CD4-positive, alpha-beta T cell treated with Interleukin-4 for 4 hours (primary cell): ENCODE data around the gene FBN1.

Experiments
- DNase-seq: peaks from one replicate; pipeline ENCODE4 v3.0.0-alpha.2; 2020

FBN1 gene

DNA sequence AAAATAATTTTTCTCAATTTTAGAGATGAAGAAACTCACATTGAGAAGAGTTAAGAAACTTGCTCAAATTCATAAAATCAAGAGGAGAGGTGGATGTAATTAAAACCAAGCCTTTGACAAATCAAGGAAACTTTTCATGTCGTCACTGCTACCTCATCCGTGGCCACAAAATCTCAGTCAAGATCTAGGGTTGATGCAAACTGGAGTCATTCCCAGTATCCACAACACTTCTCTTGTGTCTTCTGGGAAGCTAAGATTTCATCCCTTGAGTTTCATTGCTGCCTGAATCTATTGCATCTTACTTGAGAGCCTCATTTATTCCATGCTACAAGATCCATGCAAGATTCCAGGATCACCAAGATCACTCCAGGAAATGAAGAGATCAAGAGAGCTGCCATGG lies 5.4 kb upstream of the FBN1 start:
- DNase-seq = no peak

DNA sequence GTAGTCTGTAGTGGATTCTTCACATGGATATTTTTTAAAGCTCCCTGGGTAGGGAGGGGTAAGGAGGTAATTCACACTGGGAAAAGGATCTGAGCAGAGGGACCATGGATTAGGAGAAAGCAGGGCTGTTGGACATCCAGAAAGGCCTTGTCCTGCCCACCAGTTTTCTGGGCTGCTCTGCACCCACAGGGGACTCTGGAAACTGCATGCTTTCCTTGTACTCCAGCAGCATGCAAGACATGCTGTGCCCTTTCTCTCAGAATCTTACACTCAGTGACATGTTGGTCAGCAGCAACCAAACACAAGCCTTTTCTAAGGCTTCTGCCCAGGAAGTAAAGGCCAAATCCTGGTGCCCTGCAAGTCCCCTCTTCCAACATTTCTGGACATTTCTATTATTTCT lies 2.5 kb upstream of the FBN1 start:
- no peak for DNase-seq

DNA sequence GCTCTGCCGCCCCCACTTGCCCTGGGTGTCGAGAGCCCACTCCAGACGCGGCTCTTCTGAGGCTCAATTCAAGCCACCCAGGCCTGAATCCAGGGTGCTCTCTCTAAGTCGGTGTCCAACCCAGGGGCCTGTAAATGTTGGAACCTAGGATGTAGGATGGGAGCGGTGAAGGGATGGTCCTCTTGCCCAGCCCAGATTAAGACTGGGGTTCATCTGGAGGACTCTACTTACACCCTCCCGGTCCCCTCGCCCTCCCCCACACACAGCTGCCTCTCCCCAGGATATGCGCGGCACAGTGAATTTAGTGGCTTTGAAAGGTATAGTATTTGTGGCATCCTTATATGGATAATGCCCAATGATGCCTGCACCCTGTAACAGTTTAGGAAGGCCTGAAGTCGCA lies 822 bp upstream of the FBN1 start:
- no peak for DNase-seq

- no peak for DNase-seq
Observed at GRCh38 chr15:48644827-48645557, 517 bp downstream of the FBN1 start.

DNA sequence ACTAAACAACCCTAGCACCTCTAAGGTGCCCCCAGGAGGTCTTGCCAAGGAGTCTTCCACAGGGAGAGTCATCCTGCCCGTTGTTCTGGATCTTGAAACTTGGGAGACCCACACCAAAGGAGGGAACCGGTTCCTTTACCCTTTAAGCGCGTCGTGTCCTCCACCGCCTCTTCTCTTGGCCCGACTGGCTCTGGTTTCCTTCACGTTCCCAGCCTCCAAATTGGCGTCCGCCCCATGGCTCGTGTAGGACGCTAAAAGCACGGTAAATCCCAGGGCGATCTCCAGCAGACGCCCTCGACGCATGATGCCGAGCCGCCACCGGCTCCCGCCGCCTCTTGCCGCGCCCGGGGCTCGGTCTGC lies 1.1 kb downstream of the FBN1 start:
- DNase-seq = no peak

- no peak for DNase-seq
Observed at GRCh38 chr15:48643776-48644466, 1.6 kb downstream of the FBN1 start.

GRCh38 chr15:48643206-48643605 lies 2.3 kb downstream of the FBN1 start:
- no peak for DNase-seq

GRCh38 chr15:48642795-48643194 lies 2.7 kb downstream of the FBN1 start:
- DNase-seq = no peak

DNA sequence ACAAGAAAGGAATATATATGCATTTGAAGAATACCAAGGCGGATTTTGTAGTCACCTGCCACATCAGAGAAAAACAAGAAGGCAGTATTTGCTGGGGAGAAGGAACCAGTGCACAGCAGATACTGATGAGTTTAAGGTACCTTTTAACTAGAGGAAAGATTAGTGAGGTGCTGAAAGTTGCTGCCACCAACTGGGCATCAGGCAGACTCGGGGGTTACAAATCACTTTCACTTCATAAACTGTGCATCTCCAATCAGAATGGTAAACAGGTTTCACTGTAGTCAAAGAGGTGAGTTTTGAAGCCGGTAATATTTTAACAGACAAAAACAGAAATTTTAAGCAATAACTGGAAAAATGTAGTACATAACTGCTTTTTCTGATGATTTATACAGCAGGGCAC lies 4.1 kb downstream of the FBN1 start:
- no peak for DNase-seq

DNA sequence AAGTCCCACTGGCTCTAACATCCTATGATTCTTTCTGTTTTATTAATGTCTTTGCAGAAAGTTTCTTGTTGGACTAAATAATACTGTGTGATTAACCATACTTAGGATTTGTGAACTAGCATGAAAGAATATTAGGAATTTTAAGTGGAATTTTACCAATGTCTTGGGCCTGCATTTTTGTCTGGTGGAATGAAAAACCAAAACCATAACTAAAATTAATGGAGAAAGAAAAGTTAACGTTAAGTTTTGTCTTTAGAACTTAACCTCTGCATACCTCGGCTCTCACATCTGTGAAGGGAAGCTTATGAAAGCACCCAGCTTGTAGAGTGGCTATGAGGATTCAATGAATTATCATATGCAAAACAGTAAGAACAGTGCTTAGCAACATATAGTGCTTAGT lies 6.5 kb downstream of the FBN1 start:
- no peak for DNase-seq

DNA sequence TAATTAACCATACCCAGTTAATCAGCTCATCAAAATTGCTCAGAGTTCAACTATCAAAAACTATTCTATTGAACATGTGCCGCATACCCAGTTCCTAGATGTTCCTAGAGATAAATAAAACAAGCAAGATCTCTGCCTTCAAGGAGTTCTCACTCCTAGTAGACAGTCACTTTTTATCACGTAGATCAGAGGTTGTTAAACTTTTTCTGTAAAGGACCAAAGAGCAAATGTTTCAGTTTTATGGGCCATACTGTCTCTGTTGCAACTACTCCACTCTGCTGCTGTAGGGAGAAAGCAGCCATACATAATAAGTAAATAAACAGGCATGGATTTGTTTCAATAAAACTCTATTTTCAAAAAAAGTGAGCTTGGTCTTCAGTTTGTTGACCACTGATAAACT lies 7.9 kb downstream of the FBN1 start:
- no peak for DNase-seq

DNA sequence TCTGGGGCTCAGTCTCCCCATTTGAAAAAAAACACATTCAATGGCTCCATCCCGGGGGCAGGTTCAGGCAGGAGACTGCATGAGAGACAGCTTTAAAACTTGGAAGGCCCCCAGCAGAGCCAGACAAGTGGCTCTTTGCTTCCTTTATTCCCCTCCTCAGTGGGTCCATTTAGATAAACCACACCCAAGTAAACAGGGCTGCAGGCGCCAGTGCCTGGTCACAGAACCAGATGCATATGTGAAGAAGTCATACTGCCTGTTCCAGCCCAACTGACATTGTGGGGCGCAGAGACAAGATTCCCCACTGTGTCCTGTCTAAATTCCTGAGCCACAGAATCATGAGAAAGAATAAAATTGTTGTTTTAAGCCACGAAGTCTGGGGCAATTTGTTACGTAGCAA lies 9.0 kb downstream of the FBN1 start:
- DNase-seq = no peak

GRCh38 chr15:48634893-48635292 lies 10.6 kb downstream of the FBN1 start:
- no peak for DNase-seq

DNA sequence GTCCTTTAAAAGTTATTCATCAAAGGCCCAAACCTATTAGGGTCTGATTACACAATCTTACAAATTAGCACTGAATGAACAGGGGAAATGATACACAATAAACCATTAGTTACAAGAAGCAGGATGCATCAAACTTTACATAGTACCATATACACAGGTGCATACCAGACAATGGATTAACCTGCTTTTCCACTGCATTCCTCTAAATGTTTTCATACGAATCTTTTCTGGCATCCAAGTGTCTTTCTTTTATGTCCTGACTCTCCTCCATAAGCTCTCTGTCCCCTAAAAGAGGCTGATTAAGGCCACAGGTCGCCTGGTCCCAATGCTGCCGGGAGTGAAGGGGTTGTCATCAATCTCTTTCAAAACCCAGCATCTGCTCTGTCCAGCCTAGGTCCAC lies 11.4 kb downstream of the FBN1 start:
- no peak for DNase-seq

GRCh38 chr15:48632651-48633050 lies 12.9 kb downstream of the FBN1 start:
- DNase-seq = no peak

- no peak for DNase-seq
Observed at GRCh38 chr15:48631176-48631770, 14.2 kb downstream of the FBN1 start.

- DNase-seq = no peak
Observed at GRCh38 chr15:48630245-48630644, 15.3 kb downstream of the FBN1 start.

- no peak for DNase-seq
Observed at GRCh38 chr15:48628832-48629231, 16.7 kb downstream of the FBN1 start.

- no peak for DNase-seq
Observed at GRCh38 chr15:48627260-48627940, 18.1 kb downstream of the FBN1 start.

GRCh38 chr15:48625126-48625525 lies 20.4 kb downstream of the FBN1 start:
- no peak for DNase-seq

- DNase-seq = no peak
Observed at GRCh38 chr15:48624700-48625099, 20.8 kb downstream of the FBN1 start.

GRCh38 chr15:48623456-48623855 lies 22.1 kb downstream of the FBN1 start:
- DNase-seq = no peak

- DNase-seq = no peak
Observed at GRCh38 chr15:48622237-48622636, 23.3 kb downstream of the FBN1 start.

GRCh38 chr15:48619446-48619845 lies 26.1 kb downstream of the FBN1 start:
- DNase-seq = no peak
